ENCODE measurements around the gene SP8.

Gene SP8

DNA sequence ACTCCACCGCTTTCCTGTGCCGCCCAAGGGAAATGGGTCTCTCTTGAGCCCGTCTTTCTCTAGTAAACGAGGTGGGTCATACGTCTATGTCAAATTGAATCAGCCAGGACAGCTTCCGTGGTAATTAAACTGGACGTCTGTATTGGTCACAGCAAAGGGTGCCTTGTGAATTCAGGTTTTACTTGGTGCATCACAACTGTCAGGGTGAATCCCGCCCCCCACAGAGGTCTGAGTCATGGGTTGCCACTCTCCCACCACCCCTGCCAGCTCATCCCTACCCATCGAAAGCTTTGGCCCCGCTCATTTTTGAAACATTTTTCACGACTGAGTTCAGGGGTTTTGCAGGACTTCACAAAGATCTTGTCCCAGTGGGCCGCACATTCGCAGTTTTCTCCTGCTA, 8.0 kb upstream of the SP8 start:
- DNase-seq (ENCODE audit: low spot score), result no peak

GRCh38 chr7:20793694-20794394, 7.2 kb upstream of the SP8 start:
- no peak for DNase-seq (ENCODE audit: low spot score)

DNA sequence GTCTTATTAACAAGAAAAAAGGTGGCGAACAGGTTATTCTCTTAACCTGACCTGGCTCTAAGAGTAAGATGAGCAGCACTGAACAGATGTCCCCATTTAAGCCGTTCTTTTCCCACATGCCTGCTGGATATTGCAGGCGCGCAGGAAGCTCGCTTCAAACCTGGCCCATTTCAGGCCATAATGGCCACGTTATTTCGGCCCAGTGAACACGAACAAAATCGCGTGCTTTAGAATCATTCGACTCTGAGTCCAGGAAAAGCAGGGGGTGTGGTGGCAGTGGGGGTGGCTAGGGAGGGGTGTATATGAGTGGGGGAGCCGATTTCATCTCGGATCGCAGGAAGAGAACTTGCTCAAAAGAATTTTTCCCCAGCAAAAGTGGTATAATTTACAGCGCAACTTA, 6.6 kb upstream of the SP8 start:
- DNase-seq (ENCODE audit: low spot score), result no peak

- no peak for DNase-seq (ENCODE audit: low spot score)
Observed at GRCh38 chr7:20791538-20792434, 5.1 kb upstream of the SP8 start.

- DNase-seq (ENCODE audit: low spot score), result no peak
Observed at GRCh38 chr7:20790375-20790774, 3.7 kb upstream of the SP8 start.

GRCh38 chr7:20788420-20788990, 1.8 kb upstream of the SP8 start:
- DNase-seq (ENCODE audit: low spot score), result no peak

DNA sequence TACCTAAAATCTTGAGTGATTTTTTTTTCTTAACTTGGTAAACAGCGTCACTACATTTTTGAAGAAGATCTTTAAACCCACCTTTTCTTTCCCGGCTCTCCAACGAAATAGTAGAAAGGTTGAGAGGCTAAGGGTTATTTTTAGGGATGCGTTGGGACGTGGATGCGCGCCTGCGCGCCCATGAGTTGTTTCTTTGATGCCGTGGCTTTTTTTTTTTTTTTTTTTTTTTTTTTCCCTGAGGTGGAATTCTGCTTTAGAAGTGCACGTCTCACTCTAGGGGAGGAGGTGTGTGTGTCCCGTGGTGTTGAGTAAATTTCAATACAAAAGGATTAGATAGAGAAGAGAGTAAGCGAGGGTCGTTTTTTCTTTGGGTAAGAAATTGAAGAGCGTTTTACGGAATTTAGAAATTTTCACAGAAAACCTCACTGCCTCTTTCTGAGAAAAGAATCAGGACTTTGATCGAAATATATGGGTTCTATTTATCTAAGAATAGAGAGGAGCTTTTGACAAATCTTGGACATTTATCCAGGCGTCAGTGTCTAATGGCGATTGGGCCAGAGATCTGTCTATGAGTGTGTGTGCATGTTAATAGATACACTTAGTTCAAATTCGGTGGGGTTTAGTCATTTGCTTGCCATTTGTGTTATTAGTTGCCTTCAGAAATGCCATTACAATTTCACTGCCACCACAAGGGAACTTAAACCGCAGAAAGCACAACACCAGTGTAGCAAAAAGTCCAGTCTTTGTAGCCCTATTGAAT, 1.2 kb upstream of the SP8 start:
- no peak for DNase-seq (ENCODE audit: low spot score)

- DNase-seq (ENCODE audit: low spot score), result no peak
Observed at GRCh38 chr7:20786421-20786778, 286 bp downstream of the SP8 start.

GRCh38 chr7:20786049-20786412, 655 bp downstream of the SP8 start:
- no peak for DNase-seq (ENCODE audit: low spot score)

DNA sequence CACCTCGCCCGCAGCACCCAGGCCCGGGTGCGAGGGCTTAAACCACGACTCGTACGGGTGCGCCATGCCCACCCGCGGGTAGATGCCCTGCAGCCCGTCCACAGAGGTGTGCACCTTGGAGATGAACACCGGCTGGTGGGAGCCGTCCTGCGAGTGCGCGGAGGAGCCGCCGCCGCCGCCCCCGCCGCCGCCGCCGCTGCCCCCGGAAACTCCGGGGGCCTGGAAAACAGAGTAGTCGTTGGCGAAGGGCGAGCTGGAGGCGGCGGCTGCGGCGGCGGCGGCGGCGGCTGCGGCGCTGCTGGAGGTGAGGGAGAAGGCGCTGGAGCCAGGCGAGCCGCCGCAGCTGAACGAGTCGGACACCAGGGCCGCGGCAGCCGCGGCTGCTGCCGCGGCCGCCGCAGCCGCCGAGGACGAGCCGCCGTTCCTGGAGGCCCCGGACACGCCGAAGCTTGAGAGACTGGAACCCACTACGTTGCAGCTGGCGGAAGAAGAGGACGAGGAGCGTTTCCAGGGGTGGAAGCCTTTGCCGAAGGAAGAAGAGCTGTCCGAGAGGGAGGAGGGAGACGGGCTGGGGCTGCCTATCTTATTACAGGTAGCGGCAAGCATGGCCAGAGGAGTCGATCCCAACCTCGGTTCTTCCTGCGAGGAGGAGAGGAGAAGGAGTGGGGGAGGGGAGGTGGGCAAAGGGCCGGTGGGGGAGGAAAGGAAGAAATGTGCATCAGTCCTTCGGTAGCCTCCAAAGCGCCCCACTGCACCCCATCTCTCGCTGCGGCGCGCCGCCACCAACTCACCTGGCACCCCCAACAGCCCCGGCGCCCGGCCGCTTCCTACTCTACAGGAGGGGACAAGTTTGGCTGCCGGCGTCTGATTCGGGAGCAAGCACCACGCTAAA, 1.3 kb downstream of the SP8 start:
- DNase-seq (ENCODE audit: low spot score), result no peak

- DNase-seq (ENCODE audit: low spot score), result no peak
Observed at GRCh38 chr7:20784388-20785156, 2.1 kb downstream of the SP8 start.

GRCh38 chr7:20783700-20784387, 2.8 kb downstream of the SP8 start:
- no peak for DNase-seq (ENCODE audit: low spot score)

DNA sequence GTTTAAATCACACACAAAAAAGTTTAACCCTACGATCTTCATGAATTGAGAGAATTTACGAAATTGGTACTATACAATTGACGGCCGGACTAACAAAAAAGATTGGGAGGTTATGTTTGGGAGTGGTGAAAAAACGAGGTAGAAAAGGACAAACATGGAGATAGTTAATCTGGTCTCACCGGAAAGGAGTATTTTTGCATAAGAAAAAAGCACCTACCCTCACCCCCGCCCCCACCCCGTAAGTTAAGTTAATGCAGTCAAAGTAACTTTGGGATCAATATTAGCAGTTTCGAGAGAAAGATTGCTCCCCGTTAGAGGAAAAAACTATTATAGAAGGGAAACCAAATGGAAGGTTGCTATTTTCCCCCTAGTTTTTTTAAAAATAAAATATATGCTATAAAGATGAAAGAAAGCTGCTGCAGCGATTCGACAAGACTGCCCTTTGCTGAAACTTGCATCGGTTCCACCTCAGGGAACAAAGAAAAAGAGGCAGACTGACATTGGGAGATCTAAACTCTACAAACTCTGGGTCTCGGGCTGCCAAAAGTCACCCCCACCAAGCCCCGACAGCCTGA, 3.5 kb downstream of the SP8 start:
- DNase-seq (ENCODE audit: low spot score), result no peak

- DNase-seq (ENCODE audit: low spot score), result no peak
Observed at GRCh38 chr7:20779041-20779440, 7.6 kb downstream of the SP8 start.

- DNase-seq (ENCODE audit: low spot score), result no peak
Observed at GRCh38 chr7:20778063-20778721, 8.5 kb downstream of the SP8 start.

GRCh38 chr7:20777377-20778062, 9.2 kb downstream of the SP8 start:
- no peak for DNase-seq (ENCODE audit: low spot score)

DNA sequence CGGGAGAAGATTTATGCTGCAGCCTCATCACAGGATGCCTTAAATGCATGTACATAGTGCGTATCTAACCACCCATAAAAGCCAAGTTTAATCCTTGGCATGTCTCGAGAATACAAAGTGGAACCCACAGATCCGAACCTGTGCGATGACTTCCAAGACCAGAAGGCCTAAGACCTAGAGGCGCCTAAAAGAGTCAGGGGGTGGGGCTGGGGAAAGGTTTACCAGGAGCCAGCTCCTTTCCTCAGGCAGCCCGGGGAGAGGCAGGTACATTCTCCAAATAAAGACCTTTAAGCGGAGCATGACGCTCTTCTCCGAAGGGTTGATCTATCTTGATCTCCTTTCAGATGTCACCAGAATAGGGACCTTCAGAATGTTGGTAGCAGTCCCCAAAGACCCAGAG, 9.7 kb downstream of the SP8 start:
- DNase-seq (ENCODE audit: low spot score), result no peak

GRCh38 chr7:20776214-20776911, 10.3 kb downstream of the SP8 start:
- DNase-seq (ENCODE audit: low spot score), result no peak
